HEK293 (cell line): ENCODE results near the gene CPLX1.

Experiments
- CTCF ChIA-PET: fragments of 350-600 bp; formaldehyde crosslinking; extraction: SDS; loops from one replicate; lab custom pipeline; 2021; ENCODE audit warnings: antibody characterized with exemption; lab: Yijun Ruan, JAX
- POLR2A ChIA-PET: fragments of 300-600 bp; formaldehyde crosslinking; extraction: SDS; loops from one replicate; lab custom pipeline; 2020; ENCODE audit warnings: antibody characterized with exemption, inconsistent platforms; lab: Yijun Ruan, JAX
- H3K27ac ChIP-seq: fragments of 200-500 bp; sonication (Bioruptor generic); 2 replicates; pipeline ENCODE4 v1.5.1; 2014; ENCODE audit warnings: low read depth, low read length, control low read depth, inconsistent platforms; ENCODE audit errors: extremely low read depth
- H3K36me3 ChIP-seq, 2 experiments: fragments of 200-500 bp in 1 of 2; sonication (Bioruptor generic) in 1 of 2; 1 replicate in 1 of 2; 2 replicates in 1 of 2; pipeline ENCODE4 v1.5.1; 2014 to 2017; ENCODE audit warnings: inconsistent platforms in 2 of 2, low read length in 2 of 2; ENCODE audit not compliant: control insufficient read depth in 2 of 2, insufficient read depth in 1 of 2
- H3K4me1 ChIP-seq: fragments of 200-500 bp; sonication (Bioruptor generic); 2 replicates; pipeline ENCODE4 v1.5.1; 2014; ENCODE audit warnings: mild to moderate bottlenecking, low read length, inconsistent platforms; ENCODE audit not compliant: control insufficient read depth, insufficient read depth
- H3K4me3 ChIP-seq: 2 replicates; pipeline ENCODE4 v1.5.1; 2011; ENCODE audit warnings: low read depth, mild to moderate bottlenecking, control low read depth, low read length, moderate library complexity
- H3K9me3 ChIP-seq: fragments of 200-500 bp; sonication (Bioruptor generic); 2 replicates; pipeline ENCODE4 v1.5.1; 2014; ENCODE audit warnings: low read depth, low read length, inconsistent platforms; ENCODE audit not compliant: control insufficient read depth, insufficient read depth
- BCL6B ChIP-seq: fragments of 450-650 bp; formaldehyde crosslinking; IDR thresholded peaks from 2 replicates; pipeline ENCODE4 v1.5.1; 2017; ENCODE audit warnings: missing biosample characterization, missing genetic modification characterization
- EGR2 ChIP-seq: fragments of 450-650 bp; formaldehyde crosslinking; IDR thresholded peaks from 2 replicates; pipeline ENCODE4 v1.5.1; 2016; ENCODE audit warnings: low read depth, missing biosample characterization, missing genetic modification characterization
- GFI1B ChIP-seq: fragments of 450-650 bp; formaldehyde crosslinking; IDR thresholded peaks from 2 replicates; pipeline ENCODE4 v1.5.1; 2016; ENCODE audit warnings: missing biosample characterization, missing genetic modification characterization
- HOXD13 ChIP-seq: sonication (generic); formaldehyde crosslinking; IDR thresholded peaks from 2 replicates; pipeline ENCODE4 v1.8.0; 2022; ENCODE audit warnings: missing genetic modification reagents, borderline replicate concordance
- KLF16 ChIP-seq: fragments of 450-650 bp; formaldehyde crosslinking; IDR thresholded peaks from 2 replicates; pipeline ENCODE4 v1.5.1; 2017; ENCODE audit warnings: missing biosample characterization, missing genetic modification characterization
- OVOL3 ChIP-seq: fragments of 450-650 bp; formaldehyde crosslinking; IDR thresholded peaks from 2 replicates; pipeline ENCODE4 v1.5.1; 2016; ENCODE audit warnings: missing biosample characterization, missing genetic modification characterization
- PATZ1 ChIP-seq: fragments of 450-650 bp; formaldehyde crosslinking; IDR thresholded peaks from 2 replicates; pipeline ENCODE4 v1.5.1; 2016; ENCODE audit warnings: missing biosample characterization, missing genetic modification characterization
- PRDM10 ChIP-seq: fragments of 450-650 bp; formaldehyde crosslinking; IDR thresholded peaks from 2 replicates; pipeline ENCODE4 v1.5.1; 2016; ENCODE audit warnings: missing biosample characterization, missing genetic modification characterization
- SCRT2 ChIP-seq: fragments of 450-650 bp; formaldehyde crosslinking; IDR thresholded peaks from 2 replicates; pipeline ENCODE4 v1.5.1; 2016; ENCODE audit warnings: missing biosample characterization, missing genetic modification characterization
- ZFP41 ChIP-seq: fragments of 450-650 bp; formaldehyde crosslinking; IDR thresholded peaks from 2 replicates; pipeline ENCODE4 v1.5.1; 2016; ENCODE audit warnings: missing biosample characterization, missing genetic modification characterization, borderline replicate concordance
- ZNF18 ChIP-seq: fragments of 450-650 bp; formaldehyde crosslinking; IDR thresholded peaks from 2 replicates; pipeline ENCODE4 v1.5.1; 2016; ENCODE audit warnings: missing biosample characterization, missing genetic modification characterization
- ZNF274 ChIP-seq, 2 experiments: fragments of 200-500 bp in 1 of 2; fragments of 450-650 bp in 1 of 2; sonication (Bioruptor generic) in 1 of 2; formaldehyde crosslinking in 1 of 2; IDR thresholded peaks; 2 replicates each; pipeline versions ENCODE4 v1.5.1 to v1.6.1; 2014 to 2016; ENCODE audit warnings: borderline replicate concordance in 1 of 2, inconsistent platforms in 1 of 2, low read length in 1 of 2, missing biosample characterization in 1 of 2, missing genetic modification characterization in 1 of 2
- ZNF335 ChIP-seq: fragments of 450-650 bp; formaldehyde crosslinking; conservative IDR thresholded peaks from 2 replicates; pipeline ENCODE4 v1.5.1; 2016; ENCODE audit warnings: missing biosample characterization, missing genetic modification characterization
- ZNF391 ChIP-seq: fragments of 450-650 bp; formaldehyde crosslinking; IDR thresholded peaks from 2 replicates; pipeline ENCODE4 v1.5.1; 2016; ENCODE audit warnings: low read depth, missing biosample characterization, missing genetic modification characterization, borderline replicate concordance
- ZNF513 ChIP-seq: fragments of 450-650 bp; IDR thresholded peaks from 2 replicates; pipeline ENCODE4 v1.5.1; 2018; ENCODE audit warnings: missing biosample characterization, missing genetic modification characterization
- ZNF555 ChIP-seq: fragments of 450-650 bp; formaldehyde crosslinking; conservative IDR thresholded peaks from 2 replicates; pipeline ENCODE4 v1.5.1; 2017; ENCODE audit warnings: missing biosample characterization, mild to moderate bottlenecking, missing genetic modification characterization, inconsistent platforms
- ZNF624 ChIP-seq: fragments of 450-650 bp; formaldehyde crosslinking; IDR thresholded peaks from 2 replicates; pipeline ENCODE4 v1.5.1; 2017; ENCODE audit warnings: missing biosample characterization, missing genetic modification characterization
- ZNF639 ChIP-seq: fragments of 450-650 bp; formaldehyde crosslinking; IDR thresholded peaks from 2 replicates; pipeline ENCODE4 v1.5.1; 2016; ENCODE audit warnings: missing biosample characterization, missing genetic modification characterization

Gene CPLX1

GRCh38 chr4:770022-770421 is 55.9 kb downstream of the CPLX1 start:
- Histone ChIP-seq H3K27ac (no peak overlapping the region), H3K36me3 (peaks cover 0 to 64% of the 10 kb centered on the region in 2 experiments; a peak in 1 of 3 replicates), H3K4me3 (no peak overlapping the region), H3K4me1 (no peaks in the 10 kb centered on the region), H3K9me3 (no peaks in the 10 kb centered on the region)
- ChIA-PET CTCF (no interaction called here), POLR2A (interaction anchor here (0.7 kb wide), 1 partner anchor 35 kb away, joined by 3 read pairs; no protein-coding TSS in a partner anchor)
- no peak for TF ChIP-seq ZNF335 (tag by site-specific recombination)
- TF ChIP-seq PATZ1: no peak
- no peak for TF ChIP-seq ZNF274 (IDR thresholded peaks at IDR 0.05; ENCODE audit: low read length)
- no peak for TF ChIP-seq ZNF274 (tag by site-specific recombination; IDR thresholded peaks at IDR 0.05; ENCODE audit: borderline replicate concordance)
- TF ChIP-seq SCRT2 (tag by site-specific recombination): no peak
- no peak for TF ChIP-seq ZNF391 (tag by site-specific recombination)

- TF ChIP-seq PRDM10 (tag by site-specific recombination) (no peak), ZNF513 (tag by site-specific recombination) (no peak), ZNF639 (tag by site-specific recombination) (no peak), KLF16 (no peak)
- Histone ChIP-seq H3K9me3 (no peaks in the 10 kb centered on the region), H3K36me3 (peaks cover 0 to 64% of the 10 kb centered on the region in 2 experiments; a peak in 1 of 3 replicates), H3K4me1 (no peaks in the 10 kb centered on the region), H3K27ac (no peak overlapping the region), H3K4me3 (no peak overlapping the region)
- POLR2A ChIA-PET: no interaction called here
- CTCF ChIA-PET: no interaction called here
Observed at GRCh38 chr4:769511-769910, 56.4 kb downstream of the CPLX1 start.

- Histone ChIP-seq H3K36me3 (peaks cover 0 to 64% of the 10 kb centered on the region in 2 experiments; a peak in 1 of 3 replicates), H3K27ac (no peak overlapping the region), H3K4me3 (no peak overlapping the region), H3K9me3 (no peaks in the 10 kb centered on the region), H3K4me1 (no peaks in the 10 kb centered on the region)
- POLR2A ChIA-PET: no interaction called here
- TF ChIP-seq GFI1B (tag by site-specific recombination): no peak
- no peak for TF ChIP-seq BCL6B (tag by site-specific recombination)
- TF ChIP-seq ZFP41 (tag by site-specific recombination): no peak
- no peak for TF ChIP-seq HOXD13 (CRISPR knock-in tag)
- TF ChIP-seq ZNF624 (tag by site-specific recombination): no peak
- no peak for TF ChIP-seq EGR2 (tag by site-specific recombination)
- no peak for TF ChIP-seq OVOL3
- no peak for TF ChIP-seq ZNF555 (tag by site-specific recombination)
- no peak for TF ChIP-seq ZNF18 (tag by site-specific recombination)
- TF ChIP-seq, all 188 proteins: peak for 0
- CTCF ChIA-PET: no interaction called here
Observed at GRCh38 chr4:768995-769394, 56.9 kb downstream of the CPLX1 start.
